Epithelial cell of proximal tubule (primary cell): Measurements from ENCODE around the gene ITPKB. TPM values are rescaled to one million over a fixed set of nuclear protein-coding genes. Genes with fewer than 3 reads are reported as not detected.

Source experiments
- DNase-seq: peaks from one replicate; pipeline ENCODE4 v3.0.0-alpha.2; 2011; ENCODE audit warnings: low read depth
- H3K4me3 ChIP-seq: 2 replicates; pipeline ENCODE4 v1.5.1; 2011; ENCODE audit warnings: low read depth, mild to moderate bottlenecking, low read length
- total RNA-seq: library from RNA; depleted of rRNA; stranded (reverse); fragments of >200 nt; gene quantifications from 2 replicates; pipeline ENCODE4 v1.2.3, GENCODE V29; 2015
- TF ChIP-seq, protein P1 (sequence below): conservative IDR thresholded peaks from 2 replicates; pipeline ENCODE4 v1.5.1; 2012; ENCODE audit warnings: low read depth, mild to moderate bottlenecking, low read length

Gene ITPKB
- total RNA-seq, 1 donor from 2014 or later = 5.1 TPM

DNA sequence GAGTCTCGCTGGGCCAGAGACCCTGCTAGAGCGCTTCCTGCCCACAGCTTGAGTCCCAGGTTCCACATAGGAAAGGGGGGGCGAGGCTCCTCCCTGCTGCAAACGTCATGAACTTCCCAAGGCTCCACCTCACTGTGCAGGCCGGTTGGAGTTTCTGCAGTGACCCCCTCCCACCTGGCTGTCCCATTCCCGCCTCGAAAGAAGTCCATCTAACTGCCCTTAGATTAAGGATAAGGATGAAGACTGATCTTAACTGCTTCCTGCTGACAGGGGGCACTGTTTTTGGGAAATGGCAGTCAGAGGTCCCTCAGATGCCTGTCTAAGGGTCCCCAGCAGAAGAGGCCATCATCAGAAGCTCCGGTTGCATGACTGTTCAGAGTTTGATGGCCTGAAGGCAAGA, 127.8 kb downstream of the ITPKB start:
- no peak for DNase-seq
- H3K4me3 ChIP-seq = no peak overlapping the region
- TF ChIP-seq, protein P1, sequence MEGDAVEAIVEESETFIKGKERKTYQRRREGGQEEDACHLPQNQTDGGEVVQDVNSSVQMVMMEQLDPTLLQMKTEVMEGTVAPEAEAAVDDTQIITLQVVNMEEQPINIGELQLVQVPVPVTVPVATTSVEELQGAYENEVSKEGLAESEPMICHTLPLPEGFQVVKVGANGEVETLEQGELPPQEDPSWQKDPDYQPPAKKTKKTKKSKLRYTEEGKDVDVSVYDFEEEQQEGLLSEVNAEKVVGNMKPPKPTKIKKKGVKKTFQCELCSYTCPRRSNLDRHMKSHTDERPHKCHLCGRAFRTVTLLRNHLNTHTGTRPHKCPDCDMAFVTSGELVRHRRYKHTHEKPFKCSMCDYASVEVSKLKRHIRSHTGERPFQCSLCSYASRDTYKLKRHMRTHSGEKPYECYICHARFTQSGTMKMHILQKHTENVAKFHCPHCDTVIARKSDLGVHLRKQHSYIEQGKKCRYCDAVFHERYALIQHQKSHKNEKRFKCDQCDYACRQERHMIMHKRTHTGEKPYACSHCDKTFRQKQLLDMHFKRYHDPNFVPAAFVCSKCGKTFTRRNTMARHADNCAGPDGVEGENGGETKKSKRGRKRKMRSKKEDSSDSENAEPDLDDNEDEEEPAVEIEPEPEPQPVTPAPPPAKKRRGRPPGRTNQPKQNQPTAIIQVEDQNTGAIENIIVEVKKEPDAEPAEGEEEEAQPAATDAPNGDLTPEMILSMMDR = peak; percentile 8

DNA sequence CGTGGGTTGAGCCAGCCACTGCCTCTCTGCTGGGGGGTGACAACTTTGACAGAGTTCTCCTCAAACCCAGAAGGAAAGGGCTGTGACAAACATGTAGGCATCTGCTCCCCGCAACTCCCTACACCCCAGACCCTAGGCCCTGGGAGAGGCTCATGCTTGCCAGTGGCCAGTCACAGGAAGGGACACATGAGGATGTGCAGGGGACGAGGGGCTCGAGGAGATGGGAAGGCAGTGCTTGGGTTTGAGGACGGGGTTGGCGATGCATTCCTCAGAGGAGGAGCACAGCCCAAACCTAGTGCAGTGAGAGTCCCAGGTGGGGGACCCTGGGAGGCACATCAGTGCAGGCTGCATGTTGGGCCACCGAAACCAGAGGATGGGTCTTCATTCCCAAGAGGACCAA, 128.4 kb downstream of the ITPKB start:
- DNase-seq = no peak
- no peak overlapping the region for H3K4me3 ChIP-seq
- TF ChIP-seq, protein P1 = no peak

DNA sequence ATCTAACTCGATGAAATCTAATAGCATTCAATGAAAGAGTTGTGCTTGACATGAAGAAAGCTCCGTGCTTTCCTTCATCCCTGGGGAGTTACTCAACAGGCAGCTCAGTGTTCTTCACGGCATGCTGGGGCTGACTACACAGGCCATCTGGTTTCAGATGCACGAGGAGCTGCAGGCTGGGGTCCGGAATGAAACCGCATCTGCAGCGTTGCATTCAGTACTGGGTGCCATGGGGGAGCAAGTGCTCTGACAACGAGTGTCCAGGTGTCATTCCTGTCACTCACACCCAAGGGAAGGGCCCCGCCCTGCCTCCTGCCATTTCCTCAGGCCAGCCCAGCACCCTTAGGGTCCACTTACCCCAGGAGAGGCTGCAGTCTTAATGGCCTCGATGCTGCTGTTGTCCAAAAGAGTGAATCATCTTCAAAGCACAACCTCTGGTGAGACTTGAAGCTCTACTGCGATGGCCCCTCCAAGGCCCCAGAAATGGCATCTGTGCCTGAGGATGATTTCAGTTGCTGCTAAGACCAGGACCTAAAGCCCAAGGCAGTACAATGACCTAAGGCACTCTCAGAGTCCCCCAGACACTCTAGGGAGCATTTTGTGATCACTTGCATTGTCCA, 129.1 kb downstream of the ITPKB start:
- TF ChIP-seq, protein P1 = no peak
- no peak overlapping the region for H3K4me3 ChIP-seq
- no peak for DNase-seq

DNA sequence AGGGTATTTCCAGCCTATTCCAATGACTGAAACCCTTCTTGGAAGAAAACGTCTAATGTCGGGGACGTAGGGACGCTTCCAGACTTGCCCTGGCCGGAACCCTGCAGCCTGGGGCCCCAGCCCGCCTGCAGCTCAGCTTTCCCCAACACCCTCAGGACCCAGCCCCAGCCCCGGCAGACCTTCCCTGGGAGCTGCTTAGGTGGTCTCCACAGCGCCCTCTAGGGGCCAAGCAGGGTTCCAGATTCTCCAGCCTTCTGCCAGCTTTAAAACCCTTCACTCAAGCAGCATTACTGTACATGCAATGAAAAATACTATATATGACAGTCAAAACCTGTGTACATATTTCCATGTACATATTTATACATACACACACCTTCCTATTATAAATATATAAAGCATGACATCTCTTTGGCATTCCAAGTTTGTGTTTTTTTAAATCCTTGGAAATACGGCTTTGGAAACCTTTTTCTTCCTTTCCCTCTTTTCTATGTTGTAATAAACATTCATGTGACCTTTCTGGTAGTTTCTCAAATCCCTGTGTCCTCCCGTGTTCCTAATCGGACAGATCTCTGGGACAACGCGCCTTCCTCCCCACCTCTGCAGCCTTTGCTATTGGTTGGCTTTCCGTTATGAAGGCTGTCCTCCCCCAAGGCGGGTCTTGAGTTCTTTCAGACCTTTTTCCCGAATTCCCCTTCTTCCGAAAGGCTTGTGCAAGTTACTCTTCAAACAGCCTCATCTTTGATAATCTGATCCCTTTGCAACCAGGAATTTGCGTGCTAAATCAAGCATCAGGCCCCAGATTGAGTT, 130.2 kb downstream of the ITPKB start:
- TF ChIP-seq, protein P1 = peak; percentile 92
- H3K4me3 ChIP-seq = no peak overlapping the region
- no peak for DNase-seq

DNA sequence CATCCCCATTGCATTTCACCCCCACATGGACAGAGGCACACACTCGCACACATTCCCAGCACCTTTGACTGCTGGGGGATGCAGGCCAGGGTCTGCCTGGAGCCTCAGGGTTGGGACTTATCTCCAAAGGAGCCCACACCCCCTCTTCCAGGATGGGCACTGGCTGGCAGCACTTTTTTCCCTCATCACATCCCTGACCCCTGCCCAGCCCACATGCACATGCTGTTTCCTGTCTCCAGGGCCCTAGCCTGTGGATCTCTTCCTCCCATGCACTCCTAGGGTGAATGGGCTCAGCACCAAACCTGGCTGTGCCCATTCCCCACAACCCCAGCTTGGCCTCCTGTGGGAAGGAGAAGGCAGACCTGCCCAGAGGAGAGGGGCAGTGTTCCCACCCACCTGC, 131.3 kb downstream of the ITPKB start:
- H3K4me3 ChIP-seq = no peak overlapping the region
- DNase-seq = no peak
- TF ChIP-seq, protein P1 = no peak

DNA sequence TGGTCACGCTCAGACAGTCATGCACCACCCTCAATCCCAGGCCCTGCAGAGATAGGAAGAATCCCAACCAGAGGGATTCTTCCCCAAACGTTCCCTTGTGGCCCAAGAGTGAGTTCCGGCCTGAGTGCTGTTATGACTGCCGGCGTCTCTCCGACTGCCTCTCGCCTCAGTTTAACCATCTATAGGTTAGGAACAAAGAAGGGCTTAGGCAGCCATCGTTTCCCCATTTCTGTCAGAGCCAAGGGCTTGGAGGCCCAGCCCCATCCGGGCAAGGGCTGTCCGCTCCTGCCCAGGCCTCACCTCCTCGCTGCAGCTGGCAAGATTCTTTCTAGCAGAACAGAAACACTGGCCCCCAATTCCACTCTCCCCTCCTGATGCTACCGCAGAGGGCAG, 131.8 kb downstream of the ITPKB start:
- TF ChIP-seq, protein P1 = no peak
- DNase-seq = no peak
- H3K4me3 ChIP-seq = no peak overlapping the region
